Measurements from ENCODE around the gene CCDC92. TPM values are rescaled to one million over a fixed set of nuclear protein-coding genes. Genes with fewer than 3 reads are reported as not detected.

Gene CCDC92
- total and polyA plus RNA-seq, 10 of the 15 experiments (the other 5 are each of a cell fraction or from before 2014, with no cell fraction given): 0.53 to 11.8 (median 4.2) TPM

DNA sequence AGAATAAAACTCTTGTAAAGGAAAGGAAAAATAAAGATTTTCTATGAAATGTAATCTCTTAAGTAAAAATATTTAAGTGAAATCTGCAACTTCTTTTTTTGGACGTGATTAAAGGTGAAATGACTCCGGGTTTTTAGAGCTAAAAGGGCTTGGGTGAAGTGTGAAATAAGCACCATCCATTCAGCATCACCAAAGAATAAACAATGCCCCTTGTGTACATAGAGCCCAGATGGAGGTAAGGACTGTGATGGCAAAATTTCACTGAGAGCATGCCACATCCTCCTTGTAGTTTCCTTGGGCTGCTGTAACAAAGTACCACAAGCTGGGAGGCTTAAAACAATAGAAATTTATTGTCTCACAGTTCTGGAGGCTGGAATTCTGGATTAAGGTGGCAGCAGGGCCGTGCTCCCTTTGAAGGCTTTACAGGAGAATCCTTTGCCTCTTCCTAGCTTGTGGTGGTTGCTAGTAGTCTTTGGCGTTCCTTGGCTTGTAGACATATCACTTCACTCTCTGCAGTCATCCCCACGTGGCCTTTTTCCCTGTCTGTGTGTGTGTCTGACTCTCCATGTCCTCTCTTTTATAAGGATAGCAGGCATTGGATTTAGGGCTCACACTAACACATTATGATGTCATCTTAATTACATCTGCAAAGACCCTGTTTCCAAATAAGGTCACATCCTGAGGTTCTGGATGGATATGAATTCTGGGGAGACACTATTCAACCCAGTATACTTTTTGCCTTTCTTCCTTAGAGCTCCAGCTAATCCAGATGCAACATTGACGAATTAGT is 24.6 kb upstream of the CCDC92 start (continued):
- TF ChIP-seq SMAD1 (IDR thresholded peaks at IDR 0.05; ENCODE audit: low read depth, partially characterized antibody) (no peak), STAT3 (IDR thresholded peaks at IDR 0.05; ENCODE audit: low read depth, low read length) (no peak), IKZF1 (conservative IDR thresholded peaks at IDR 0.05) (no peak)

DNA sequence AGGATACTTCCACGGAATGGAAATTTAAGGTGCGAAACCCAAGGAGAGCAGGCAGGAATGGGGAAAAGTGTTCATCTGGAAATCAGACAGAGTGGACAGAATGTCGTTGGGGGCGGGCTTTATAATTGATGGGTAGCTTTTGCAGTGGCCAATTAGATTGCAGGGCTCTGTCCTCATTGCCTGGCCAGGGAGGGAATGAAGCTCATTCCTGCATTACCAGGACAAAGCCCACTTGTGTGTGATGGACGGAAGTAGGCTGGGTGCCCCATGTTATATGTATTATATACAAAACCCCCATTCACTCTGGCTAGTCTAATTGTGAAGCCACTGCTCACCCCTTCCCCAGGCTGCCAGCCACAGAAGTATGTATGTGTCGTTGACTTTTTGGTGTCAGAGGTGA is 23.9 kb upstream of the CCDC92 start:
- no peak for DNase-seq (ENCODE audit: low read depth, low spot score)
- Histone ChIP-seq H3K9me3 (replicated peaks; ENCODE audit: control insufficient read depth, insufficient read depth, low read length) (no peaks in the 10 kb centered on the region), H3K27ac (ENCODE audit: control insufficient read depth, insufficient read depth) (no peak overlapping the region), H3K4me2 (ENCODE audit: control insufficient read depth, insufficient read depth) (no peak overlapping the region), H3K79me2 (ENCODE audit: control insufficient read depth, insufficient read depth, low read length) (no peaks in the 10 kb centered on the region), H3K27me3 (replicated peaks in 1 of 2; ENCODE audit: control insufficient read depth in 2 of 2, insufficient read depth in 2 of 2, low read length in 1 of 2) (no peaks in the 10 kb centered on the region), H2AFZ (ENCODE audit: control insufficient read depth, low read depth, low read length) (no peak overlapping the region), H3K4me3 (no peak overlapping the region), H3K9ac (ENCODE audit: control insufficient read depth, insufficient read depth, low read length) (no peak overlapping the region), H3K36me3 (ENCODE audit: control insufficient read depth in 2 of 2, insufficient read depth in 2 of 2, low read length in 1 of 2) (peaks cover 4 to 12% of the 10 kb centered on the region in 2 experiments), H3K4me1 (ENCODE audit: control insufficient read depth, insufficient read depth, low read length) (no peaks in the 10 kb centered on the region), H4K20me1 (ENCODE audit: control insufficient read depth, insufficient read depth) (no peaks in the 10 kb centered on the region; the same call in 1 of the 2 replicates)
- no TSS peak for BruUV-seq (replicated peaks)
- in situ Hi-C loops (cut with MboI) (no loop called here), intact Hi-C loops (cut with micrococcal nuclease; ENCODE audit: unreplicated experiment) (no loop called here)
- no peak for TF ChIP-seq JUND (IDR thresholded peaks at IDR 0.05; ENCODE audit: low read depth, low read length)
- no peak for TF ChIP-seq RAD51 (IDR thresholded peaks at IDR 0.05)
- TF ChIP-seq, protein P1, sequence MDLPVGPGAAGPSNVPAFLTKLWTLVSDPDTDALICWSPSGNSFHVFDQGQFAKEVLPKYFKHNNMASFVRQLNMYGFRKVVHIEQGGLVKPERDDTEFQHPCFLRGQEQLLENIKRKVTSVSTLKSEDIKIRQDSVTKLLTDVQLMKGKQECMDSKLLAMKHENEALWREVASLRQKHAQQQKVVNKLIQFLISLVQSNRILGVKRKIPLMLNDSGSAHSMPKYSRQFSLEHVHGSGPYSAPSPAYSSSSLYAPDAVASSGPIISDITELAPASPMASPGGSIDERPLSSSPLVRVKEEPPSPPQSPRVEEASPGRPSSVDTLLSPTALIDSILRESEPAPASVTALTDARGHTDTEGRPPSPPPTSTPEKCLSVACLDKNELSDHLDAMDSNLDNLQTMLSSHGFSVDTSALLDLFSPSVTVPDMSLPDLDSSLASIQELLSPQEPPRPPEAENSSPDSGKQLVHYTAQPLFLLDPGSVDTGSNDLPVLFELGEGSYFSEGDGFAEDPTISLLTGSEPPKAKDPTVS (IDR thresholded peaks at IDR 0.05; ENCODE audit: low read depth, low read length): no peak
- TF ChIP-seq HCFC1 (IDR thresholded peaks at IDR 0.05; ENCODE audit: low read length): no peak
- TF ChIP-seq, protein P2, sequence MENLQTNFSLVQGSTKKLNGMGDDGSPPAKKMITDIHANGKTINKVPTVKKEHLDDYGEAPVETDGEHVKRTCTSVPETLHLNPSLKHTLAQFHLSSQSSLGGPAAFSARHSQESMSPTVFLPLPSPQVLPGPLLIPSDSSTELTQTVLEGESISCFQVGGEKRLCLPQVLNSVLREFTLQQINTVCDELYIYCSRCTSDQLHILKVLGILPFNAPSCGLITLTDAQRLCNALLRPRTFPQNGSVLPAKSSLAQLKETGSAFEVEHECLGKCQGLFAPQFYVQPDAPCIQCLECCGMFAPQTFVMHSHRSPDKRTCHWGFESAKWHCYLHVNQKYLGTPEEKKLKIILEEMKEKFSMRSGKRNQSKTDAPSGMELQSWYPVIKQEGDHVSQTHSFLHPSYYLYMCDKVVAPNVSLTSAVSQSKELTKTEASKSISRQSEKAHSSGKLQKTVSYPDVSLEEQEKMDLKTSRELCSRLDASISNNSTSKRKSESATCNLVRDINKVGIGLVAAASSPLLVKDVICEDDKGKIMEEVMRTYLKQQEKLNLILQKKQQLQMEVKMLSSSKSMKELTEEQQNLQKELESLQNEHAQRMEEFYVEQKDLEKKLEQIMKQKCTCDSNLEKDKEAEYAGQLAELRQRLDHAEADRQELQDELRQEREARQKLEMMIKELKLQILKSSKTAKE (IDR thresholded peaks at IDR 0.05; ENCODE audit: low read depth, poor library complexity, severe bottlenecking): no peak
- TF ChIP-seq MEF2B (IDR thresholded peaks at IDR 0.05; ENCODE audit: partially characterized antibody, poor library complexity, severe bottlenecking): no peak
- no peak for TF ChIP-seq RBBP5 (conservative IDR thresholded peaks at IDR 0.05)
- no peak for TF ChIP-seq RCOR1 (conservative IDR thresholded peaks at IDR 0.05; ENCODE audit: low read depth, low read length)
- TF ChIP-seq YBX1 (IDR thresholded peaks at IDR 0.05): no peak
- no peak for TF ChIP-seq SMAD5 (IDR thresholded peaks at IDR 0.05; ENCODE audit: low read depth)
- TF ChIP-seq RFX5 (IDR thresholded peaks at IDR 0.05; ENCODE audit: low read depth, low read length): no peak
- TF ChIP-seq, protein P3, sequence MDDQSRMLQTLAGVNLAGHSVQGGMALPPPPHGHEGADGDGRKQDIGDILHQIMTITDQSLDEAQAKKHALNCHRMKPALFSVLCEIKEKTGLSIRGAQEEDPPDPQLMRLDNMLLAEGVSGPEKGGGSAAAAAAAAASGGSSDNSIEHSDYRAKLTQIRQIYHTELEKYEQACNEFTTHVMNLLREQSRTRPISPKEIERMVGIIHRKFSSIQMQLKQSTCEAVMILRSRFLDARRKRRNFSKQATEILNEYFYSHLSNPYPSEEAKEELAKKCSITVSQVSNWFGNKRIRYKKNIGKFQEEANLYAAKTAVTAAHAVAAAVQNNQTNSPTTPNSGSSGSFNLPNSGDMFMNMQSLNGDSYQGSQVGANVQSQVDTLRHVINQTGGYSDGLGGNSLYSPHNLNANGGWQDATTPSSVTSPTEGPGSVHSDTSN (IDR thresholded peaks at IDR 0.05; ENCODE audit: insufficient replicate concordance, low read depth, low read length): no peak
- FAIRE-seq: no peak
- ChIA-PET SMC1A (ENCODE audit: uncharacterized antibody, unreplicated experiment) (interaction anchor here (3.1 kb wide), 1 partner anchor 10 kb away, joined by 11 read pairs; no protein-coding TSS in a partner anchor), CTCF (interaction anchor here (1.1 to 4.5 kb wide), 4 partner anchors 10 to 36 kb away, joined by 3 to 18 read pairs (median 14); no protein-coding TSS in a partner anchor), RAD21 (ENCODE audit: unreplicated experiment) (no interaction called here), POLR2A (no interaction called here)
- 97% methylated on average over 6 of the region's 6 CpGs for WGBS (ENCODE audit: insufficient coverage, insufficient replicate concordance, low lambda C conversion rate, missing lambda C conversion rate)
- no peak for ATAC-seq

Data from GM12878 (cell line).